ENCODE measurements around the gene DAPK1.

The DAPK1 gene

GRCh38 chr9:87751423-87751822 is 253.8 kb downstream of the DAPK1 start:
- no peak for FAIRE-seq

- no peak for FAIRE-seq
Observed at GRCh38 chr9:87751868-87752267, 254.2 kb downstream of the DAPK1 start.

- FAIRE-seq = no peak
Observed at GRCh38 chr9:87753313-87753712, 255.6 kb downstream of the DAPK1 start.

All from TTC549 (cell line).